Activated naive CD4-positive, alpha-beta T cell treated with anti-CD3 and anti-CD28 coated beads for 36 hours (primary cell): Measurements from ENCODE around the gene NELL1. TPM values are rescaled to one million over a fixed set of nuclear protein-coding genes. Genes with fewer than 3 reads are reported as not detected.

Experiments
- CTCF ChIA-PET: fragments of 350-600 bp; sonication (Branson Sonifier 250); formaldehyde crosslinking; loops from one replicate; lab custom pipeline; 2021; ENCODE audit warnings: antibody characterized with exemption; lab: Charles Lee
- DNase-seq: peaks from one replicate; pipeline ENCODE4 v3.0.0-alpha.2; 2020
- H3K27ac Mint-ChIP-seq: one replicate; pipeline ENCODE4 v1.8.0; 2021; ENCODE audit warnings: mild to moderate bottlenecking, mixed read lengths
- H3K27me3 Mint-ChIP-seq: one replicate; pipeline ENCODE4 v1.8.0; 2021; ENCODE audit warnings: low read depth, mixed read lengths
- H3K36me3 Mint-ChIP-seq: one replicate; pipeline ENCODE4 v1.8.0; 2021; ENCODE audit warnings: low read depth, mixed read lengths
- H3K4me1 Mint-ChIP-seq: one replicate; pipeline ENCODE4 v1.8.0; 2021; ENCODE audit warnings: low read depth, mixed read lengths
- H3K4me3 Mint-ChIP-seq: one replicate; pipeline ENCODE4 v1.8.0; 2021; ENCODE audit warnings: mild to moderate bottlenecking, moderate library complexity, mixed read lengths
- H3K9me3 Mint-ChIP-seq: one replicate; pipeline ENCODE4 v1.8.0; 2021; ENCODE audit warnings: mixed read lengths
- intact Hi-C: fragments of 100-400 bp; cut with micrococcal nuclease; formaldehyde crosslinking; loops from one replicate; pipeline ENCODE4 v1.15.1; 2023
- total RNA-seq, 2 experiments: library from RNA; stranded (reverse); gene quantifications; one replicate each; pipeline ENCODE4 v1.2.3, GENCODE V29; 2021

The NELL1 gene
- total RNA-seq, 2 experiments from 2014 or later = not detected

- CTCF ChIA-PET = no interaction called here
- Mint-ChIP-seq H3K36me3 (no peaks in the 10 kb centered on the region), H3K4me1 (no peaks in the 10 kb centered on the region), H3K27ac (no peak overlapping the region), H3K9me3 (peaks cover 7% of the 10 kb centered on the region), H3K4me3 (no peak overlapping the region), H3K27me3 (peaks cover 2% of the 10 kb centered on the region)
- intact Hi-C loops = no loop called here
- DNase-seq = no peak
Observed at GRCh38 chr11:20731676-20732215, 62.4 kb downstream of the NELL1 start.

GRCh38 chr11:20739107-20739506 is 69.7 kb downstream of the NELL1 start:
- CTCF ChIA-PET = no interaction called here
- Mint-ChIP-seq H3K36me3 (no peaks in the 10 kb centered on the region), H3K4me1 (no peaks in the 10 kb centered on the region), H3K4me3 (no peak overlapping the region), H3K27me3 (peaks cover 3% of the 10 kb centered on the region), H3K9me3 (no peaks in the 10 kb centered on the region), H3K27ac (no peak overlapping the region)
- intact Hi-C loops = no loop called here
- no peak for DNase-seq

- intact Hi-C loops = no loop called here
- no peak overlapping the region for H3K4me3 Mint-ChIP-seq
- CTCF ChIA-PET = no interaction called here
- no peaks in the 10 kb centered on the region for H3K4me1 Mint-ChIP-seq
- H3K27ac Mint-ChIP-seq = no peak overlapping the region
- H3K27me3 Mint-ChIP-seq = peaks cover 3% of the 10 kb centered on the region
- no peak for DNase-seq
- H3K36me3 Mint-ChIP-seq = no peaks in the 10 kb centered on the region
- no peaks in the 10 kb centered on the region for H3K9me3 Mint-ChIP-seq
Observed at GRCh38 chr11:20739577-20739976, 70.2 kb downstream of the NELL1 start.

GRCh38 chr11:20754933-20755332 is 85.5 kb downstream of the NELL1 start:
- peak; percentile 6 for DNase-seq

GRCh38 chr11:20759541-20759940 is 90.2 kb downstream of the NELL1 start:
- DNase-seq = no peak
- CTCF ChIA-PET = no interaction called here
- no peaks in the 10 kb centered on the region for H3K4me1 Mint-ChIP-seq
- H3K9me3 Mint-ChIP-seq = peaks cover 2% of the 10 kb centered on the region
- H3K36me3 Mint-ChIP-seq = no peaks in the 10 kb centered on the region
- no peak overlapping the region for H3K27ac Mint-ChIP-seq
- no peaks in the 10 kb centered on the region for H3K27me3 Mint-ChIP-seq
- intact Hi-C loops = no loop called here
- no peak overlapping the region for H3K4me3 Mint-ChIP-seq

More at GRCh38 chr11:20754933-20755332, 85.5 kb downstream of the NELL1 start:
- Mint-ChIP-seq H3K4me1 (no peaks in the 10 kb centered on the region), H3K27ac (no peak overlapping the region), H3K4me3 (no peak overlapping the region), H3K27me3 (no peaks in the 10 kb centered on the region), H3K36me3 (peaks cover 2% of the 10 kb centered on the region), H3K9me3 (peaks cover 2% of the 10 kb centered on the region)
- intact Hi-C loops = no loop called here
- CTCF ChIA-PET = no interaction called here

GRCh38 chr11:20760811-20761210 is 91.4 kb downstream of the NELL1 start:
- Mint-ChIP-seq H3K27me3 (no peaks in the 10 kb centered on the region), H3K4me1 (no peaks in the 10 kb centered on the region), H3K9me3 (peaks cover 2% of the 10 kb centered on the region), H3K4me3 (no peak overlapping the region), H3K27ac (no peak overlapping the region), H3K36me3 (no peaks in the 10 kb centered on the region)
- CTCF ChIA-PET = no interaction called here
- no peak for DNase-seq
- intact Hi-C loops = no loop called here

GRCh38 chr11:20762116-20762844 is 92.9 kb downstream of the NELL1 start:
- Mint-ChIP-seq H3K9me3 (no peaks in the 10 kb centered on the region), H3K27me3 (no peaks in the 10 kb centered on the region), H3K36me3 (no peaks in the 10 kb centered on the region), H3K4me3 (no peak overlapping the region), H3K4me1 (no peaks in the 10 kb centered on the region), H3K27ac (no peak overlapping the region)
- intact Hi-C loops = no loop called here
- DNase-seq = no peak
- CTCF ChIA-PET = no interaction called here

GRCh38 chr11:20762980-20763379 is 93.6 kb downstream of the NELL1 start:
- no peaks in the 10 kb centered on the region for H3K4me1 Mint-ChIP-seq
- CTCF ChIA-PET = no interaction called here

GRCh38 chr11:20770414-20770946 is 101.1 kb downstream of the NELL1 start:
- H3K9me3 Mint-ChIP-seq = no peaks in the 10 kb centered on the region
- CTCF ChIA-PET = no interaction called here

More at GRCh38 chr11:20762980-20763379, 93.6 kb downstream of the NELL1 start:
- Mint-ChIP-seq H3K27me3 (no peaks in the 10 kb centered on the region), H3K27ac (no peak overlapping the region), H3K9me3 (no peaks in the 10 kb centered on the region), H3K4me3 (no peak overlapping the region), H3K36me3 (no peaks in the 10 kb centered on the region)
- DNase-seq = no peak
- intact Hi-C loops = no loop called here

GRCh38 chr11:20771026-20771425 is 101.6 kb downstream of the NELL1 start:
- no peak overlapping the region for H3K27ac Mint-ChIP-seq
- H3K9me3 Mint-ChIP-seq = no peaks in the 10 kb centered on the region
- intact Hi-C loops = no loop called here
- H3K27me3 Mint-ChIP-seq = no peaks in the 10 kb centered on the region
- CTCF ChIA-PET = no interaction called here
- H3K4me1 Mint-ChIP-seq = no peaks in the 10 kb centered on the region
- DNase-seq = no peak
- no peak overlapping the region for H3K4me3 Mint-ChIP-seq
- no peaks in the 10 kb centered on the region for H3K36me3 Mint-ChIP-seq

More at GRCh38 chr11:20770414-20770946, 101.1 kb downstream of the NELL1 start:
- no peak for DNase-seq
- no peak overlapping the region for H3K27ac Mint-ChIP-seq
- H3K36me3 Mint-ChIP-seq = no peaks in the 10 kb centered on the region
- no peak overlapping the region for H3K4me3 Mint-ChIP-seq
- H3K27me3 Mint-ChIP-seq = no peaks in the 10 kb centered on the region
- H3K4me1 Mint-ChIP-seq = no peaks in the 10 kb centered on the region
- intact Hi-C loops = no loop called here

- Mint-ChIP-seq H3K36me3 (no peaks in the 10 kb centered on the region), H3K27me3 (peaks cover 2% of the 10 kb centered on the region), H3K4me1 (no peaks in the 10 kb centered on the region), H3K4me3 (no peak overlapping the region), H3K9me3 (no peaks in the 10 kb centered on the region), H3K27ac (no peak overlapping the region)
- no peak for DNase-seq
- intact Hi-C loops = no loop called here
- CTCF ChIA-PET = no interaction called here
Observed at GRCh38 chr11:20771681-20772080, 102.3 kb downstream of the NELL1 start.

GRCh38 chr11:20775331-20775730 is 105.9 kb downstream of the NELL1 start:
- no peak overlapping the region for H3K4me3 Mint-ChIP-seq
- peaks cover 2% of the 10 kb centered on the region for H3K27me3 Mint-ChIP-seq
- H3K27ac Mint-ChIP-seq = no peak overlapping the region
- H3K36me3 Mint-ChIP-seq = no peaks in the 10 kb centered on the region
- no peaks in the 10 kb centered on the region for H3K4me1 Mint-ChIP-seq
- H3K9me3 Mint-ChIP-seq = no peaks in the 10 kb centered on the region
- DNase-seq = no peak
- CTCF ChIA-PET = interaction anchor here (0.6 kb wide), 1 partner anchor 24 kb away, joined by 4 read pairs; no protein-coding TSS in a partner anchor
- intact Hi-C loops = no loop called here

GRCh38 chr11:20782775-20783174 is 113.4 kb downstream of the NELL1 start:
- Mint-ChIP-seq H3K9me3 (peaks cover 1% of the 10 kb centered on the region), H3K4me3 (no peak overlapping the region), H3K36me3 (no peaks in the 10 kb centered on the region), H3K27ac (no peak overlapping the region), H3K27me3 (no peaks in the 10 kb centered on the region), H3K4me1 (no peaks in the 10 kb centered on the region)
- CTCF ChIA-PET = no interaction called here
- intact Hi-C loops = no loop called here
- no peak for DNase-seq
